Measurements from ENCODE around the gene ITPR1.

ITPR1 gene

DNA sequence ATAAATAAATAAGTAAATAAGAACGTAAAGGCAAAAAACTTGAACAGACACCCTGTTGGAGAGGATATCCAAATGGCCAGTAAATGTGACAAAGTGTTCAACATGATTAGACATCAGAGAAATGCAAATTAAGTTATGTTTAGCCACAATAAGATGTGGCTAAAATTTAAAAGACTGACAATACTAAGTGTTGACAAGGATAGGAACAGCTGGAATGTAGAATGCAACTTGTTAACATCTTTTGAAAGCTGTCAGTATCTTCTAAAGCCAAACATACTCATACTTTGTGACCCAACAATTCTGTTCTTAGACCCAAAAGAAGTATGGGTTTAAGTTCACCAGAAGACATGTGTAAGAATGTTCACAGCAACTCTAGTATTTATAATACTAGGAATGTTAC, 197.1 kb downstream of the ITPR1 start:
- FAIRE-seq, result no peak

DNA sequence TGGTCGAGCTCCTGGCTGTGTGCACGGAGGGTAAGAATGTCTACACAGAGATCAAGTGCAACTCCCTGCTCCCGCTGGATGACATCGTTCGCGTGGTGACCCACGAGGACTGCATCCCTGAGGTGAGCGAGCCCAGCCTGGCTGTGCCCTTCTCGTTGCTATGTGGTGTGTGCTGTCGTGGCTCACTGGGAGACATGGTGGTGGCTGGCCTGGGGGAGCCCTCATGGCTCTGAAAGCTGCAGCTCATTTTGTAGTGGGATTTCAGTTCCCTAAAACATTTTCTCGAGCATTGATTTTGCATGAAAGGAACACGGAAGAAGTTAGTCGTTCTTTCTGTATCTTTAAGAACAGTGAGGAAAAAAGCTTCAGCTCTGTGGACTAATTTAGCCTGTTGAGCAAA, 200.5 kb downstream of the ITPR1 start:
- no peak for FAIRE-seq

DNA sequence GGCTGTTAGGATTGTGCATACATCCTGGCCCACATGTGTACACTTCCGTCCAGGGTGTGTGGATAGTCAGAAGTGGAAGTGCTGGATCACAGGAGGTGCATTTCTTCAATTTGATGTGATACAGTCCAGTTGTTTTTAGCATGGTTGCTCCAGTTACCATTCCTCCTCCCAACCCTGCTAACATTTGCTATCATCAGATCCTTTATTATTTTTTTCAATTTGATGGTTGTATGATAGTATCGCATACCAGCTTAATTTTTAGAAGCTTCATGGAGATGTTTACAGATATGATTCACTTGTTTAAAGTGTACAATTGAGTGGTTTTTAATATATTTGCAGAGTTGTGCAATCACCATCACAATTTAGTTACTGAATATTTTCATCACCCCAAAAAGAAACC, 202.7 kb downstream of the ITPR1 start:
- no peak for FAIRE-seq

DNA sequence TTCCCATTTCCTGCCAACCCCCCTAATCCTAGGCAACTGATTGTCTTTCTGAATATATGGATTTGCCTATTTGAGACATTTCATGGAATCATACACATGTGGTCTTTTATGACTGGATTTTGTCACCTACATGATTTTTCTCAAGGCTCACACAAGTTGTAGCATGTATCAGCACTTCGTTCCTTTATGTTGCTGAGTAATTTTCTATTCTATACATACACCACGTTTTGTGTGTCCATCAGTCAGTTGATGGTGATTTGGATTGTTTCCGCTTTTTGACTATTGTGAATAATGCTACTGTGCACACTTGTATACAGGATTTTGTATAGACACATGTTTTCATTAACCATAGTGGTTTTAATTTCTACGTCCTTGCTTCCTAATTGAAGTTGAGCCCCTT, 203.1 kb downstream of the ITPR1 start:
- no peak for FAIRE-seq

DNA sequence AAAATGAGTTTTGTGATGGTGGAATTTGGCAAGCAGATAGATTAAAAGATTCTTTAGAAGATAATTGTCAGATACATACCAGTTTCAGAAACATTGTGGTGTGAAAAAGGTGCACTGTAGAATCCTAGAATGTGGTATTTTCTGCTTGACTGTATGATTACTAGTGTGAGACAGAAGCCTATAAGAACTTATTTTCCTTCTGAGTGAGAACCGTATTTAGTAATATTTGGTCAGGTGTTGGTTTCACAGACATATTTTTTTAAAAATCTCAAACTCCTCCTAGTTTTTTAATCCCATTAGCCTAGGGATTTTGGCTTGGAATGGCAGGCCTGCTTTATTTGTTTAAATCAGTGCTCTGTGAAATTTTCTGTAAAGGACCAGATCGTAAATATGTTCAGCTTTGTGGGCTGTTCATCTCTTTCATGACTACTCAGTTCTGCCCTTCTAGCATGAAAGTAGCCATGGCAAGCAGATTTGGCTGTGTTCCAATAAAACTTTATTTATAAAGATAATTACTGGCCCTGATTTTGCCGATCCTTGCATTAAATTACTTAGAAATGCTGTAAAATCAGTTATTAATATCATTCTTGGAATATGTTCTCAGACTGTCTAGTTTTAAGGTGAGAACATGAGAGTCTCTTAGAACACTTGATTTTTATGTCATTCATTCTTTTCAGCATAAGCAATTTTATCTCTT, 205.1 kb downstream of the ITPR1 start:
- no peak for FAIRE-seq

DNA sequence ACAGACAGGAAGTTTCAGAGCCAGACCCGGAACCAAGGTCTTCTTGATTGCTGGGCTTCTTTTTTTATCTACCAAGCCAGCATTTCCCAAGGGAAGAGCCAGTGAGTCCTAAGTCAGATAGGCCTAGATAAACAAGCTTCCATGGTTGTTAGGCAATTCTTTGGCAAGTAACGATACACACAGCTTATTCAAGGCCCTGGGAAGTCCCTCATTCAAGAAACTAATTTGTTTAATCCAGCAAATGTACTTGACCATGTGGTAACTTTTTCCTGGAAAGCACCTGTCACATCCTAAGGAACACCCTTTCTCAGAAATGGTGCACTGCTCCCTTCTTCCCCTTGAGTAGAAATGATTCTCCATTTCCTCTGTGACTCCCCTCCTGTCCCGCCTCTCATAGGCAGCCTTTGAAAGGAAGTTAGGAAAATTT, 209.9 kb downstream of the ITPR1 start:
- no peak for FAIRE-seq

DNA sequence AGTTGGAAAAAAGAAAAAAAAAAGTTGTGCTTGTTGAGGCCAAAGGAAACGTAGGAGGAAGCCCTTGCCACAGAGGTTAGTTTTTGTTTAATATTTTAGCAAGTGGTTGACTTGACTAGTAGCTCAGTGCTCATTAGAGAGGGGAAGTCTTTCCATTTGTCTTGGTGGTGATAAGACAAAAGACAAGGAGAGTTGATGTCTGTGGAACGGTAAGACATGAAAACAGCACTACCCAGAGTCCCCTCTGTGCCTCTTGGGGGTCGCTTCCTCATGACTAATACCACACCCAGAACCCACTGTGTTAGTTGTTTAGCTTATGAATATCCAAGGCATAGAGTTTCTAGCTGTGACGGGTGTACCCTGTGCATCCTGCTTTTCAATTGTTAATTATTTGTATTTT, 211.4 kb downstream of the ITPR1 start:
- FAIRE-seq, result no peak

DNA sequence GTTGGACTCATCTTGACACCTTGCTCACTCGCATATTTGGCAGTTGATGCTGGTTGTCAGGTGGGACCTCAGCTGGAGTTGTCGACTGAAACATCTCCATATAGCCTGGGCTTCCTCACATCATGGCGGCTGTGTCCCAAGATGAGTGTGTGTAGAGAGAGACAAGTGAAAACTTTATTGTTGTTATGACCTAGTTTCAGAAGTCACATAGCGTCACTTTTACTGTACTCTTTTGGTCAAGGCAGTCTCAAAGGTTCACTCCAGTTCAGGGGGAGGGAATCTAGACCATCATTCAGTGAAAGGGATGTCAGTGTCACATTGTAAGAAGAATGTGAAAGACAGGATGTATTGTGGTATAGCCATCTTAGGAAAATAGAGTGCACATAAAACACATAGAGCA, 214.2 kb downstream of the ITPR1 start:
- no peak for FAIRE-seq

DNA sequence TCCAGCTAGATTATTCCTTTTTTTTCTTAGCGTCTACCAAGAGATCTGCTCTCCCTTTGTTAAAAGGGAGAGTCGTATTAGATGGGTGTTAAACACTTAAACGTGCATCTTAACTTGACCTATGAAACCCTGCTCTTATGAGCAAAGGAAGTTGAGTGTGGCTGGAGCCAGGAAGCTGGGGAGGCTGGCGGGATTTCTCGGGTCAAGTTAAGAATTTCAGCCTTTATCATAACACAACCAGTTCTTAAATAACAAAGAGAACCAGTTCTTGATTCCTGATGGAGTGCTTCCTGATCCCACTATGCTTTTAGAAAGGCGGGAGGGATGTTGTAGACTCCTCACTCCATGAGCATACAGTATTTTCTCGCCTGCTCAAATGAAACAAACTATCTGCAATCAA, 215.1 kb downstream of the ITPR1 start:
- FAIRE-seq, result no peak

DNA sequence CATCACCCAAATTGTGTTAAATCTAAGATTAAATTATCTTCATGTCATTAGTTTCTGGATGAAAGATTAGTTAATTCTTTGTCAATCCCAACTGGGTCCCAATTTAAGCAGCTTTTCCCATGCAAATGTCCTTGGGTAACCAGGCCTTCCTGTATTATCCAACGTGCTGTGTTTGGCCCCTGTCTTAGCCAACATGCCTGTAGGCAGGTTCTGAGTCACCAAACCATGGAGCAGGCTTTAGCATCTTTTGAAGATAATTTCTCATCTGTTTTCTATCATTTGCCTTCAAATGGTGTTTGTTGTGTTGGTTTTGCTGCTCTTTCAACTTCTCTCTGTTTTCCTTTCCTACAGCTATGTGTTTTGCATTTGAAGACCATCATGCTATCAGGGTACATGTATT, 216.2 kb downstream of the ITPR1 start:
- no peak for FAIRE-seq

DNA sequence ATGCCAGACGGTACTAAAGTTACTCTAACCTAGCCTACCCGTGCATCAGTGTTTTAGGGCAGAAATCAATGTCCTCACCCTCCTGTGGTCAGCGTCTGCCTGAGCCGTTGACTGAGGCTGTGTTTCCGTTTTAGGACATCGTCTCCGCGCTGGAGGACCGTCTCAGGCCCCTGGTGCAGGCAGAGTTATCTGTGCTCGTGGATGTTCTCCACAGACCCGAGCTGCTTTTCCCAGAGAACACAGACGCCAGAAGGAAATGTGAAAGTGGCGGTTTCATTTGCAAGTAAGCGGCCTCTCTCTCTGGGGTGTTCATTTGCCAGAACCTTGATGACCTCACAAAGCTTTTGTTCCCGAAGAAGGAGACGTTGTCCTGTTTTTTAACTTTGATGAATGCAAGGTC, 217.0 kb downstream of the ITPR1 start:
- no peak for FAIRE-seq

DNA sequence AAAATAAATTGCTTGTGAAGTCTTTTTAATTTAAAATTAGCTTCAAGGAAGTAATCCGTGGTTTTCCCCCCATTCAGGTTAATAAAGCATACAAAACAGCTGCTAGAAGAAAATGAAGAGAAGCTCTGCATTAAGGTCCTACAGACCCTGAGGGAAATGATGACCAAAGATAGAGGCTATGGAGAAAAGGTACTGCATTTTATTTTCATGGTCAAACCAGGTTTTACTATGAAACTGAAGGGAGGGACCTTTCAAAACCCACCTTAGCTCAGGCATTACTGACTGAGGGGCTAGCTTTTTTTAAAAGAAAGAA, 218.5 kb downstream of the ITPR1 start:
- no peak for FAIRE-seq

DNA sequence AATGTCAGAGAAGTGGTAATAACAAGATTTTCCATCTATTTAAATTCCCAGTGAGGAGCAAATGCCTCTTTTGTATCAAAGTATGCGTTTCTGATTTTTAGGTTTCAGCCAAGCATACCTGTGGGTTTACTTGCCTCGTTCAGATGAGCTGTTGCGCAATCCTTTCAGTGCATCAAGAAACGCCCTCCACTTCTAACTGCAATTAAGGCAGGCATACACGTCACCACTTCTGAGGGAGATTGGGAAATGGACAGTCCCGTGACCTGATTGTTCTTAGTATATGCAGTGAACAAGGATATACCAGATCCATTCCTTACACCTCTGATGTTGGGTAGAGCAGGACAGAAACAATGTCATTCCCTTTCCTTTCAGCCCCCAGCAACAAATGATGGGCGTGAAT, 219.0 kb downstream of the ITPR1 start:
- no peak for FAIRE-seq

DNA sequence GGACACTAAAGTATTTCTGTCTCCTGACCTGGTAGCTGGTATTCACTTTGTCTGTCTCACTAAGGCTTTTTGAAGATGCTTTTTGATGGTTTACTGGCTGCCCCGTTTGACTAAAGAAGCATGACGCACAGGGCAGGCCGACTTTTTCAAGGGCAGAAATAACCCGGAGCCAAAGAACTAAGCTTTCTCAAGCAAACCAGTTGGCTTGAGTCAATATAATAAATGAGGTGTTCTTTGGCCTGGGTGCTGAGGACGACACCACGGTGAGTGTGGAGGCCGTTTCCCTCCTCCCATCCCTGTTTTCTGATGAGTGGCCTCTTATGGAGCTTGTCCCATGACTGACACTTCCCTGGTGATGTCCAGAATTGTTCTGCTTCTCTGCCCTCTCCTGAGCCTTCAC, 220.9 kb downstream of the ITPR1 start:
- no peak for FAIRE-seq

DNA sequence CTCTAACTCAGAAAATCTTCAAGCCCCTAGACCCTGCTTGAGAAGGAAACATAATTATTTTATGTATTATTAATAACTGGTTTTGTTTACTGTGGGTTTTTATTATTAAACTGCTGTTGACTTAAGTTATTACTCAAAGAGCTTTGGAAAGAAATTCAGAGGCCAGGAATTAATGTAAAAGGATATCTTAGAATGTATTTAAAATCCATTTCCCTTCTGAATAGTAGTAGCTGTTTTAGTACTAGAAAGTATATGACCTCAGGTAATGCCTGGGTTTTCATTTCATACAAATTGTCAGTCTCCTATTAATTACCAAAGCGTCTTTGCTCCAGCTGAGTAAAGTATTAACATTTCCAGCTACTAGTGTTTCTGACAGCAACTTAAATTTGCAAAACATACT, 223.1 kb downstream of the ITPR1 start:
- no peak for FAIRE-seq

DNA sequence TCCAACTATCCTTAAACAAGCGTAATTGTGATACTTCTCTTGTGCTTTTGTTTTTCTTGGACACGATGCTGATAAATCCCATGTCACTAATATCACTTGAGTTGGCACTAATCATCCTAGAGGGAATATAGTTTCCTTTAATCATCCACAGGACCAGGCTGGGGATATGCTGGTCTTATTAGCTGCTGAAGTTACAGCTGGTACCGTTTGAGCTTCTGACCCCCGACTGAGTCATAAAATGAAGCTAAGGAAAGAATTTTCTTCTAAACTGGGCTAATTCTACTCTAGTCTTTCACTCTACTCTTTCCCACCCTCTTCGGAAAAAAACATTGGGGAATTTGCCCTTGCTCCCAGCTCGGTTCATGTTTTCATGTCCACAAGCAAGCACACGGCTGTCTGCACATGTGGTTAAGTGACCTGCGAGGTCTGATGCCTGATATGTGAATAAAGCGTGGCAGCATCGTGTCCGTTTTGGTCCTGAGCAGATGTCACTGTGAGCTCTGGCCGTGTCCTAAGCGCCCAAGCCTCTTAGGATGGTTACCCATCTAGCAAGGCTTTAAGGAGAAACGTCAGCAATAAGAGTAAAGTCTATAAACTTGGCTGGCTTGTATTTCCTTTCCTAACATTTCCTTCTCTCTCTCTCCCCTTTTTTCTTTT, 223.7 kb downstream of the ITPR1 start:
- FAIRE-seq, result no peak

DNA sequence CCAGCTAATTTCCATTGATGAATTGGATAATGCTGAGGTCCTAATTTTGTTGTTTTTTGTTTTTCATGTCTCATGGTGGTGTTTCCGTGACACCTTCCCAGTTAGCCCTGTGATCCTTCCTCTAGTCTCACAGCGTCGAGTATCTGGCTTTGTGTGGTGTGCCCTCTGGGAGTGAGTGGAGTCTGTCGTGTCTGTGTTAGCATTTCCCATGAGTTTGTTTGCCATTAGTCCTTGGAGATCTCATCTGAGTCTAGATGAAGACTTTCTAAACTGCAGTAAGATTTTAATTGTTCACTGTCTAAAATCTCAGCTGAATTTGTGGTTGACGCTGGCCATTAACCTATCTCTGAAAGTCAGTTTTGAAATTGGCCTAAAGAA, 224.2 kb downstream of the ITPR1 start:
- no peak for FAIRE-seq

DNA sequence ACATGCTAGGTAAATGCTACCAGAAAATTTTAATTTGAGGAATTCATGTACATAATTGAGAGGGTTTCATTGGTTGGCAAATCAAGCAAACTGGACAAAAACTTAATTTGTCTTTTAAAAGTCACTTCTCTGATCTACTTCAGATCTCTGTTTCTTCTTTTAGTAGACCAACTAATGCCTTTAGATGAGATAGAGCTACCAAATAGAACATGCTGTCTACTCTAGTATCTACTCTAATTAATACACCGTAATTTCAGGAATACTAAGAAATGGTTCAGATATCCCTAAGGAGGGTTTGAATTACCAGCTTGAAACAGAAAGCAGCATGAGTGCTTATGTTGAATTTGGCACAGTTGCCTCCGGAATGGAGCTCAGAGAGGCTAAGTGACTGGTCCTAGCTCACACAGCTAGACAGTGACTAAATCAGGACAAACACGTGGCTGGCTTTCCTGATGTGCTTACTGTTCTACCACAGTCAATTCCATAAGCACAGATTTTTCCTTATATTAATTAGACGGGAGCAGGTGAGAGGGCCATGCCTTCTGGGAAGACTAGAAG, 225.1 kb downstream of the ITPR1 start:
- FAIRE-seq, result no peak

DNA sequence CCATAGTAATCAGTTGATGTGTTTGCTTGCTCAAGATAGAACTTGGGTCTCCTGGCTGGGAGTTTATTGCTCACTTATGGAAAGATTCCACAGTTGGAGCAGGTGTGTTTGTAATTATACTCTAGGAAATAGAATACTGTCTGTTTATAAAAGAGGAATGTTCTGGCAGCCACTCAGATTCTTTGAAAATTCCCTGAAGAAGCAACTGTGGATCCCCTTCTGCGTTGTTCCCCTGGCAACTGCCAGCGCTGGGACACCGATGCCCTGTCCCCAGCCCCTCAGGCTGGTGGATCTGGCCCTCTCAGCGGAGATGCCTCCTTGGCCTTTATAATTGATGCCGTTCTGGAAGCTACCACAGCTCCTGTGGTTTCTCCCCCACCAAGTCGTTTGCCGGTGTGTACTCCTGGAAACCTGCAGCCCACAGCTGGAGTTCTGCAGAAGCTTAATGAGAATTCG, 225.9 kb downstream of the ITPR1 start:
- FAIRE-seq, result no peak

DNA sequence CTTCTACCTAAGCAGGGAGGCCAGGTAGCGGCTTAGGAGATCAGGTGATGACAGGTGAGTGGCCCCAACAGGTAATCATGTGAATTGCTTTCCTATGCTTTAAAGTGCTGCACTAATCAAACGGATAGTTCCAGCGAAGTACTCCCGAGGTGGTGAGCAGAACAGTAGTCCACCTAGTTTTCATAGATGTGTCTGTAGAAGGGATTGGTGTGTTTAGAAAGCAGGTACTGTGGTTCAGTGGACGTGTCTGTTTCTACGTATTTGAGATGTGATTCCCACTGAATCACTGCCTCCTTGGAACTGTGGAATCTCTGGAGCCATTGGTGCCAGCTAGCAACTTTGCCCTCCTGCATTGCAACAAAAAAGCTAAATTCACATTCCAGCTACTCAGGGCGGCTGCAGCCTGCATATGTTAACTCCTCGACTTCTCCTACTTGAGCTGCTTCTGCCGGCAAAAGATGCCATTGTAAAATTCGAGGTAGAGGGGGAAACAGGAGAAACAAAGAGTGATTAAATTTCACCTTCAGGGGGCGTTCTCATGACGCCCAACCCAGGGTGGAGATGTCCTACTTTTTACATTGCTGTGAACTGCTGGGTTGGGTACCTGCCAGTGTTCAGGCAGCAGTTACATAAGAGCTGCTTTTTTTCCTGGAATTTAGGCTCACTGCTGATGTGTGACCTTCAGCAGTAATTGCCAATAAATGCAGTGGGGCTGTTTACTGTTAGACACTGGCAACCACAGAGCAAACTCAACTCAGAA, 227.3 kb downstream of the ITPR1 start:
- no peak for FAIRE-seq

DNA sequence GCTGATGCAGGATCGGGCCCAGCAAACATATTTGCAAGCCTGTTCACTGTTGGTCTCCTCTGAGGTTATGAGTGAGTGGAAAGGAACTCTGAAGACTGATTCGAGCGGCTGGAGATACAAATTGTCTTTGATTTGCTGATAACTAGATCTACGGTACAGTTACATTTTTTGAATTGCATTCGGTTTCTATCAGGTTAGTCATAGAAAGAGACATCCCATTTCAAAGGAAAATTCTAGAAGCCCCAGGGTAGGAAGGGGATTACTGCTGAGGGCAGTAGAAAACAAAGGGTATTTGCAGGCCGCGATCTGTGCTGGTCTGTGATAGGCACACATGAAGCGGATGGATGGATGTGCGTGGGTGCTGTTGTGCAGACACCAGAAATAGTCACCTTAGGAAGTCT, 228.4 kb downstream of the ITPR1 start:
- FAIRE-seq, result no peak

DNA sequence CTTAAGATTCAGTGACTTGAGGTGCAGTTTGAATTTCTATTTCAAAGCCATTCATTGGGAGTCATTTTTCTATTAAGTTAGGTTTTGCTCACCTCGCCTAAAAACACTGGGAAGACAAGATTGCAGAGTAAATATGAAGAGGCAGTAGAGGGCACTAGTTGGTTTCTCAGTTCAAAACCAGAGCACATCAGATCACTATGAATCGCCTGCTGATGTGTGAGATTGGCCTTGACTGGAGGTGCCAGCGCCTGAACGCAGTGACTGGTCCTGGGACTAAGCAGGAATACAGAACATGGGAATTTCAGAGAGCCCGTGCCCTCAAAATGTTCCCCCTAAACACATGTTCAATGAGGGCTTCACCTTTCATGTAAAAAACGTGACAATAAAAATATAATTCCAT, 229.0 kb downstream of the ITPR1 start:
- no peak for FAIRE-seq

DNA sequence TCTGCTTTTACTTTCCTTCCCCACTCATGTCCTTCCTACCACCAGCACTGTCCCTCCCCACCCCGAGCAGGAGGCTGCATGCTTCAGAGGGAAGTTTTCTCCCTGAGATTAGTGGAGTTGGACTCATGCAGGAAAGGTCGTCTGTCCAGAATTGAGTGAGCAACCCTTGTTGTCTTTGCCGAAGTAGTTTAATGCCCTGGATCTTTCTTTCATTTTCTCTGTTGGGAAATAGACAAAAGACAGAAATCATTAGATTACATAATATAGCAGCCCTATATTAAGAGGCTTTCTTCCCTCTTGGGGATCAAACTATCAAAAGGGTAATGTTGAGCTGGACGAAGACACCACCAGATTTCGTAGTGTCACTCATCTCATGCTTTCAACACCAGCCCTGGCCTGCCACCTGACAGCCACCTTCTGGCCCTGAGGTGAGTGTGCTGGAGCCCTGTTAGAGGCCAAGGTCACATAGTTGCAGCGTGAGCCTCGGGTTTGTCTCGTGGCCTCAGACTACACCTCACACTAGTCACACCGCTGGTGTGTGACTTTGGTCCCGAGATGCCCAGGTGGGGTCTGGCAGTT, 231.0 kb downstream of the ITPR1 start:
- no peak for FAIRE-seq

DNA sequence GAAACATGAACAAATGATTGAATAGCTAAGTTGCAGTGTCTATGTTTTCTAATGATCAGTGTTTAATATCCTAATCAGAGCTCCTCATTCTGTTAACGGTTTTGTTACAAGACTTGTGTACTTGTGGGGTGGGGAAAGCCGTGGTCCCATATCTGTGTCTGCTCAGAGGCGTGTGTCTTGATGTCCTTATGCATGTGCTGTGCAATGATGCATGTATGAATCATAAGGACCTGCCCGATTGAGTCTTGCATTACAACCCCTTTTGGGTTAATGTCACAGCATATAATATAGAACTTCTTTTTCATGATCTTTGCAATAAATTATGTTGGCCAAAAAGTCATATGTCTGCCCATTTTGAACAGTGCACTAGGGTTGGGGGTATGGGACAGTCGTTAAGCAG, 233.4 kb downstream of the ITPR1 start:
- no peak for FAIRE-seq

Measured in endometrium (tissue), 2 donors.